Cardiac fibroblast (primary cell): ENCODE results near the gene SPIB.

ENCODE experiments used
- DNase-seq, 2 donors: peaks; one replicate each; pipeline versions ENCODE4 v3.0.0 to v3.0.0-alpha.2; 2010; ENCODE audit warnings: low read depth in 2 of 2
- H3K4me3 ChIP-seq, 2 donors: replicated peaks in 1 of 2; 1 replicate in 1 of 2; 2 replicates in 1 of 2; pipeline ENCODE4 v1.5.1; 2011; ENCODE audit warnings: low read depth in 2 of 2, low read length in 2 of 2, mild to moderate bottlenecking in 2 of 2, moderate library complexity in 1 of 2
- CTCF ChIP-seq: IDR thresholded peaks from one replicate; pipeline ENCODE4 v1.5.1; 2011; ENCODE audit warnings: low read depth, mild to moderate bottlenecking, low read length, inconsistent platforms

Gene SPIB

GRCh38 chr19:50447053-50447452 is 28.3 kb downstream of the SPIB start:
- no peak for DNase-seq
- no peak for TF ChIP-seq CTCF
- no peak overlapping the region for H3K4me3 ChIP-seq

- no peak for DNase-seq
- no peak for TF ChIP-seq CTCF
- H3K4me3 ChIP-seq: no peak overlapping the region
These were observed 29.0 kb downstream of the SPIB start for GRCh38 chr19:50447750-50448149.

GRCh38 chr19:50449236-50449899 is 30.6 kb downstream of the SPIB start:
- peak in 1 of 2 donors; percentile 14 for DNase-seq
- H3K4me3 ChIP-seq: no peak overlapping the region
- TF ChIP-seq CTCF: no peak

- no peak for DNase-seq
- TF ChIP-seq CTCF: no peak
- H3K4me3 ChIP-seq: no peak overlapping the region
These were observed 31.9 kb downstream of the SPIB start for GRCh38 chr19:50450369-50451222.

- no peak overlapping the region for H3K4me3 ChIP-seq
- DNase-seq: no peak
These were observed 32.4 kb downstream of the SPIB start for GRCh38 chr19:50451223-50451534.

GRCh38 chr19:50453243-50453642 is 34.5 kb downstream of the SPIB start:
- TF ChIP-seq CTCF: no peak
- DNase-seq: no peak
- no peak overlapping the region for H3K4me3 ChIP-seq

More at GRCh38 chr19:50451223-50451534, 32.4 kb downstream of the SPIB start:
- TF ChIP-seq CTCF: no peak
